GDM1 (cell line): ENCODE data around the gene ZNF878.

ENCODE experiments used
- DNase-seq: peaks from one replicate; lab custom pipeline; 2025; lab: John Stamatoyannopoulos, UW

The ZNF878 gene

GRCh38 chr19:12034620-12035019 is 18.1 kb downstream of the ZNF878 start:
- no peak for DNase-seq

- no peak for DNase-seq
Measured at GRCh38 chr19:12034198-12034597, 18.6 kb downstream of the ZNF878 start.

GRCh38 chr19:12015753-12016116 is 37.0 kb downstream of the ZNF878 start:
- no peak for DNase-seq

- no peak for DNase-seq
Measured at GRCh38 chr19:12015015-12015752, 37.6 kb downstream of the ZNF878 start.

GRCh38 chr19:12000152-12000981 is 52.4 kb downstream of the ZNF878 start:
- no peak for DNase-seq

- DNase-seq, result no peak
Measured at GRCh38 chr19:11995174-11995573, 57.6 kb downstream of the ZNF878 start.
